K562 (cell line): ENCODE measurements around the gene KLK6. TPM values are rescaled to one million over a fixed set of nuclear protein-coding genes. Genes with fewer than 3 reads are reported as not detected.

Source experiments
- CBX8 ChIP-seq: fragments of 200-600 bp; sonication (generic); IDR thresholded peaks from 2 replicates; pipeline ENCODE4 v1.6.1; 2012; ENCODE audit warnings: borderline replicate concordance, mixed run types, low read depth, mild to moderate bottlenecking, moderate library complexity, mixed read lengths, low read length, control low read depth, inconsistent platforms; ENCODE audit not compliant: poor library complexity, severe bottlenecking; ENCODE audit errors: extremely low read depth
- HNRNPL ChIP-seq: fragments of 200-400 bp; formaldehyde crosslinking; IDR thresholded peaks from 2 replicates; pipeline ENCODE4 v1.6.1; 2017; ENCODE audit warnings: low read depth, mild to moderate bottlenecking, low read length
- HSF4 ChIP-seq: fragments of 250-450 bp; sonication (Bioruptor Pico); IDR thresholded peaks from 2 replicates; pipeline ENCODE4 v2.1.2; 2022; ENCODE audit warnings: mild to moderate bottlenecking, moderate library complexity, borderline replicate concordance
- MAFK ChIP-seq: IDR thresholded peaks from 2 replicates; pipeline ENCODE4 v1.6.1; 2011; ENCODE audit warnings: low read length, improper control_type of control experiment
- MECOM ChIP-seq: fragments of 250-450 bp; sonication (Bioruptor Pico); IDR thresholded peaks from 2 replicates; pipeline ENCODE4 v1.8.0; 2022; ENCODE audit warnings: inconsistent platforms
- PPARD ChIP-seq: fragments of 250-450 bp; sonication (Bioruptor Pico); IDR thresholded peaks from 2 replicates; pipeline ENCODE4 v1.8.0; 2022; ENCODE audit warnings: inconsistent platforms, mild to moderate bottlenecking, moderate library complexity
- PURB ChIP-seq: sonication (generic); formaldehyde crosslinking; IDR thresholded peaks from 2 replicates; pipeline ENCODE4 v1.9.0; 2021; ENCODE audit warnings: low read depth, mild to moderate bottlenecking, missing genetic modification reagents
- RNF2 ChIP-seq: sonication (generic); IDR thresholded peaks from 2 replicates; pipeline ENCODE4 v1.6.1; 2016
- SIRT6 ChIP-seq: IDR thresholded peaks from one replicate; pipeline ENCODE4 v1.6.1; 2012; ENCODE audit warnings: low read depth, mild to moderate bottlenecking, control low read depth, inconsistent platforms, low read length, moderate library complexity
- SMARCB1 ChIP-seq: IDR thresholded peaks from 2 replicates; pipeline ENCODE4 v1.6.1; 2011; ENCODE audit warnings: improper control_type of control experiment, low read depth; ENCODE audit not compliant: insufficient read length
- SNRNP70 ChIP-seq: fragments of 200-400 bp; formaldehyde crosslinking; optimal IDR thresholded peaks from 2 replicates; pipeline ENCODE3; 2017; ENCODE audit warnings: low read depth, low read length
- ZNF507 ChIP-seq: conservative IDR thresholded peaks from 2 replicates; pipeline ENCODE4 v1.6.1; 2017; ENCODE audit warnings: missing genetic modification characterization, missing compliant biosample characterization
- polyA plus RNA-seq, 8 experiments: library from polyadenylated mRNA; depleted of rRNA in 4 of 8; stranded (reverse) in 5 of 8; unstranded in 3 of 8; fragments of >200 nt; fragmentation: Nextera tagmentation in 2 of 8; fragmentation: Illumina TruSeq in 1 of 8; extraction: Ambion mirVana in 2 of 8; extraction: Trizol in 1 of 8; gene quantifications; 2 replicates each; pipeline versions ENCODE4 v1.2.1 to v1.2.3, GENCODE V29; 2011 to 2014; ENCODE audit warnings: inconsistent platforms in 1 of 8, missing spikeins in 1 of 8
- total RNA-seq, 7 experiments: library from RNA; depleted of rRNA in 6 of 7; stranded (reverse); fragments of >200 nt in 6 of 7; fragmentation: Illumina TruSeq in 2 of 7; extraction: Trizol in 2 of 7; gene quantifications; 2 replicates each; pipeline versions ENCODE4 v1.2.1 to v1.2.3, GENCODE V29; 2011 to 2021; ENCODE audit warnings: low replicate concordance in 1 of 7
- TF ChIP-seq, protein P1 (sequence below): fragments of 200-600 bp; sonication (generic); IDR thresholded peaks from one replicate; pipeline ENCODE4 v1.6.1; 2012; ENCODE audit warnings: mild to moderate bottlenecking, low read depth, low read length, inconsistent platforms
- TF ChIP-seq, protein P2 (sequence below), 3 experiments: fragments of 200-800 bp in 1 of 3; fragments of 250-450 bp in 1 of 3; fragments of 450-650 bp in 1 of 3; sonication (Bioruptor Pico) in 1 of 3; sonication (Bioruptor generic) in 1 of 3; formaldehyde crosslinking in 1 of 3; IDR thresholded peaks; 2 replicates each; pipeline versions ENCODE4 v1.6.1 to v1.8.0; 2016 to 2022; ENCODE audit warnings: mild to moderate bottlenecking in 2 of 3, missing genetic modification characterization in 2 of 3, missing compliant biosample characterization in 1 of 3, moderate library complexity in 1 of 3

The KLK6 gene
- total and polyA plus RNA-seq, 9 of the 15 experiments (the other 6 are each of a cell fraction or from before 2014, with no cell fraction given) = not detected

DNA sequence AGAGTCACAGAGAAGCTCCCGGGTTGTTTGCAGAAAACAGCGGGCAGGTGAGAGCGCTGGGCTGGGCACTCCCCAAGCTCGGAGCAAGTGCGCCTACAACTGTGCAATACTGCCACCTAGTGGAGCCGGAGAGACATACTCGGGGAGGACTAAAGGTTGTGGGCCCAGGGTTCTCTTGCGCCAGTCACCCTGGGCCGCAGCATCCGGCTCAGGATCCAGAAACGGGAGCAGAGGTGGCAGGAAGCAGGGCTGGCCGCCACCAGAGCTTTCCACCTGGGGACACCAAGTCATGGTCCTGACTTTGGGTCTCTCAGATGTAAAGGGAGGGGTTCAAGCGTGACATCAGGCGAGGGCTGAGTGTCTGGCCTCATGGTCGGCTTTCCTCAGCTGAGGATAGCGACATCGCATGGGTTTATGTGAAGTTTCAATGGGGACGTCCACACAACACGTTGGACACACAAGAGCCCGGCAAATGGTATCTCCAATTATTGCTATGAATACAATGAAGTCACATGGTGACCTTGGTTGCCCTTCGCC is 47.0 kb downstream of the KLK6 start (continued):
- TF ChIP-seq CBX8 = no peak
- no peak for TF ChIP-seq ZNF507 (tag)
- TF ChIP-seq PURB (CRISPR knock-in tag) = no peak
- no peak for TF ChIP-seq MAFK
- TF ChIP-seq SNRNP70 = no peak
- no peak for TF ChIP-seq PPARD (CRISPR knock-in tag)
- TF ChIP-seq, protein P1, sequence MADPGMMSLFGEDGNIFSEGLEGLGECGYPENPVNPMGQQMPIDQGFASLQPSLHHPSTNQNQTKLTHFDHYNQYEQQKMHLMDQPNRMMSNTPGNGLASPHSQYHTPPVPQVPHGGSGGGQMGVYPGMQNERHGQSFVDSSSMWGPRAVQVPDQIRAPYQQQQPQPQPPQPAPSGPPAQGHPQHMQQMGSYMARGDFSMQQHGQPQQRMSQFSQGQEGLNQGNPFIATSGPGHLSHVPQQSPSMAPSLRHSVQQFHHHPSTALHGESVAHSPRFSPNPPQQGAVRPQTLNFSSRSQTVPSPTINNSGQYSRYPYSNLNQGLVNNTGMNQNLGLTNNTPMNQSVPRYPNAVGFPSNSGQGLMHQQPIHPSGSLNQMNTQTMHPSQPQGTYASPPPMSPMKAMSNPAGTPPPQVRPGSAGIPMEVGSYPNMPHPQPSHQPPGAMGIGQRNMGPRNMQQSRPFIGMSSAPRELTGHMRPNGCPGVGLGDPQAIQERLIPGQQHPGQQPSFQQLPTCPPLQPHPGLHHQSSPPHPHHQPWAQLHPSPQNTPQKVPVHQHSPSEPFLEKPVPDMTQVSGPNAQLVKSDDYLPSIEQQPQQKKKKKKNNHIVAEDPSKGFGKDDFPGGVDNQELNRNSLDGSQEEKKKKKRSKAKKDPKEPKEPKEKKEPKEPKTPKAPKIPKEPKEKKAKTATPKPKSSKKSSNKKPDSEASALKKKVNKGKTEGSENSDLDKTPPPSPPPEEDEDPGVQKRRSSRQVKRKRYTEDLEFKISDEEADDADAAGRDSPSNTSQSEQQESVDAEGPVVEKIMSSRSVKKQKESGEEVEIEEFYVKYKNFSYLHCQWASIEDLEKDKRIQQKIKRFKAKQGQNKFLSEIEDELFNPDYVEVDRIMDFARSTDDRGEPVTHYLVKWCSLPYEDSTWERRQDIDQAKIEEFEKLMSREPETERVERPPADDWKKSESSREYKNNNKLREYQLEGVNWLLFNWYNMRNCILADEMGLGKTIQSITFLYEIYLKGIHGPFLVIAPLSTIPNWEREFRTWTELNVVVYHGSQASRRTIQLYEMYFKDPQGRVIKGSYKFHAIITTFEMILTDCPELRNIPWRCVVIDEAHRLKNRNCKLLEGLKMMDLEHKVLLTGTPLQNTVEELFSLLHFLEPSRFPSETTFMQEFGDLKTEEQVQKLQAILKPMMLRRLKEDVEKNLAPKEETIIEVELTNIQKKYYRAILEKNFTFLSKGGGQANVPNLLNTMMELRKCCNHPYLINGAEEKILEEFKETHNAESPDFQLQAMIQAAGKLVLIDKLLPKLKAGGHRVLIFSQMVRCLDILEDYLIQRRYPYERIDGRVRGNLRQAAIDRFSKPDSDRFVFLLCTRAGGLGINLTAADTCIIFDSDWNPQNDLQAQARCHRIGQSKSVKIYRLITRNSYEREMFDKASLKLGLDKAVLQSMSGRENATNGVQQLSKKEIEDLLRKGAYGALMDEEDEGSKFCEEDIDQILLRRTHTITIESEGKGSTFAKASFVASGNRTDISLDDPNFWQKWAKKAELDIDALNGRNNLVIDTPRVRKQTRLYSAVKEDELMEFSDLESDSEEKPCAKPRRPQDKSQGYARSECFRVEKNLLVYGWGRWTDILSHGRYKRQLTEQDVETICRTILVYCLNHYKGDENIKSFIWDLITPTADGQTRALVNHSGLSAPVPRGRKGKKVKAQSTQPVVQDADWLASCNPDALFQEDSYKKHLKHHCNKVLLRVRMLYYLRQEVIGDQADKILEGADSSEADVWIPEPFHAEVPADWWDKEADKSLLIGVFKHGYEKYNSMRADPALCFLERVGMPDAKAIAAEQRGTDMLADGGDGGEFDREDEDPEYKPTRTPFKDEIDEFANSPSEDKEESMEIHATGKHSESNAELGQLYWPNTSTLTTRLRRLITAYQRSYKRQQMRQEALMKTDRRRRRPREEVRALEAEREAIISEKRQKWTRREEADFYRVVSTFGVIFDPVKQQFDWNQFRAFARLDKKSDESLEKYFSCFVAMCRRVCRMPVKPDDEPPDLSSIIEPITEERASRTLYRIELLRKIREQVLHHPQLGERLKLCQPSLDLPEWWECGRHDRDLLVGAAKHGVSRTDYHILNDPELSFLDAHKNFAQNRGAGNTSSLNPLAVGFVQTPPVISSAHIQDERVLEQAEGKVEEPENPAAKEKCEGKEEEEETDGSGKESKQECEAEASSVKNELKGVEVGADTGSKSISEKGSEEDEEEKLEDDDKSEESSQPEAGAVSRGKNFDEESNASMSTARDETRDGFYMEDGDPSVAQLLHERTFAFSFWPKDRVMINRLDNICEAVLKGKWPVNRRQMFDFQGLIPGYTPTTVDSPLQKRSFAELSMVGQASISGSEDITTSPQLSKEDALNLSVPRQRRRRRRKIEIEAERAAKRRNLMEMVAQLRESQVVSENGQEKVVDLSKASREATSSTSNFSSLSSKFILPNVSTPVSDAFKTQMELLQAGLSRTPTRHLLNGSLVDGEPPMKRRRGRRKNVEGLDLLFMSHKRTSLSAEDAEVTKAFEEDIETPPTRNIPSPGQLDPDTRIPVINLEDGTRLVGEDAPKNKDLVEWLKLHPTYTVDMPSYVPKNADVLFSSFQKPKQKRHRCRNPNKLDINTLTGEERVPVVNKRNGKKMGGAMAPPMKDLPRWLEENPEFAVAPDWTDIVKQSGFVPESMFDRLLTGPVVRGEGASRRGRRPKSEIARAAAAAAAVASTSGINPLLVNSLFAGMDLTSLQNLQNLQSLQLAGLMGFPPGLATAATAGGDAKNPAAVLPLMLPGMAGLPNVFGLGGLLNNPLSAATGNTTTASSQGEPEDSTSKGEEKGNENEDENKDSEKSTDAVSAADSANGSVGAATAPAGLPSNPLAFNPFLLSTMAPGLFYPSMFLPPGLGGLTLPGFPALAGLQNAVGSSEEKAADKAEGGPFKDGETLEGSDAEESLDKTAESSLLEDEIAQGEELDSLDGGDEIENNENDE = no peak
- no peak for TF ChIP-seq HSF4 (CRISPR knock-in tag)
- TF ChIP-seq SMARCB1 = no peak
- TF ChIP-seq RNF2 = no peak
- TF ChIP-seq MECOM (CRISPR knock-in tag) = no peak
- TF ChIP-seq HNRNPL = no peak
- no peak for TF ChIP-seq SIRT6
- TF ChIP-seq, protein P2, sequence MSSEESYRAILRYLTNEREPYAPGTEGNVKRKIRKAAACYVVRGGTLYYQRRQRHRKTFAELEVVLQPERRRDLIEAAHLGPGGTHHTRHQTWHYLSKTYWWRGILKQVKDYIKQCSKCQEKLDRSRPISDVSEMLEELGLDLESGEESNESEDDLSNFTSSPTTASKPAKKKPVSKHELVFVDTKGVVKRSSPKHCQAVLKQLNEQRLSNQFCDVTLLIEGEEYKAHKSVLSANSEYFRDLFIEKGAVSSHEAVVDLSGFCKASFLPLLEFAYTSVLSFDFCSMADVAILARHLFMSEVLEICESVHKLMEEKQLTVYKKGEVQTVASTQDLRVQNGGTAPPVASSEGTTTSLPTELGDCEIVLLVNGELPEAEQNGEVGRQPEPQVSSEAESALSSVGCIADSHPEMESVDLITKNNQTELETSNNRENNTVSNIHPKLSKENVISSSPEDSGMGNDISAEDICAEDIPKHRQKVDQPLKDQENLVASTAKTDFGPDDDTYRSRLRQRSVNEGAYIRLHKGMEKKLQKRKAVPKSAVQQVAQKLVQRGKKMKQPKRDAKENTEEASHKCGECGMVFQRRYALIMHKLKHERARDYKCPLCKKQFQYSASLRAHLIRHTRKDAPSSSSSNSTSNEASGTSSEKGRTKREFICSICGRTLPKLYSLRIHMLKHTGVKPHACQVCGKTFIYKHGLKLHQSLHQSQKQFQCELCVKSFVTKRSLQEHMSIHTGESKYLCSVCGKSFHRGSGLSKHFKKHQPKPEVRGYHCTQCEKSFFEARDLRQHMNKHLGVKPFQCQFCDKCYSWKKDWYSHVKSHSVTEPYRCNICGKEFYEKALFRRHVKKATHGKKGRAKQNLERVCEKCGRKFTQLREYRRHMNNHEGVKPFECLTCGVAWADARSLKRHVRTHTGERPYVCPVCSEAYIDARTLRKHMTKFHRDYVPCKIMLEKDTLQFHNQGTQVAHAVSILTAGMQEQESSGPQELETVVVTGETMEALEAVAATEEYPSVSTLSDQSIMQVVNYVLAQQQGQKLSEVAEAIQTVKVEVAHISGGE (CRISPR knock-in tag; IDR thresholded peaks at IDR 0.05) = no peak
